Measurements from ENCODE around the gene ALKBH8.

- TF ChIP-seq CTCF (IDR thresholded peaks at IDR 0.05) (no peak), POLR2A (IDR thresholded peaks at IDR 0.05) (no peak)
These were observed 86.6 kb downstream of the ALKBH8 start for GRCh38 chr11:107478922-107479321.
